HL-60 (cell line): Measurements from ENCODE around the gene MRPL21.

ENCODE experiments used
- DNase-seq, 2 experiments: peaks; one replicate each; pipeline ENCODE4 v3.0.0-alpha.2; 2010 to 2020; ENCODE audit warnings: low read depth in 1 of 2, low spot score in 1 of 2
- H3K27ac ChIP-seq: fragments of 250-450 bp; sonication (Bioruptor Pico); replicated peaks from 2 replicates; pipeline ENCODE4 v1.5.1; 2020; ENCODE audit warnings: mild to moderate bottlenecking, moderate library complexity
- H3K27me3 ChIP-seq: fragments of 250-450 bp; sonication (Bioruptor Pico); 2 replicates; pipeline ENCODE4 v1.5.1; 2021; ENCODE audit warnings: mild to moderate bottlenecking, moderate library complexity; ENCODE audit not compliant: insufficient read depth, poor library complexity, severe bottlenecking
- H3K4me3 ChIP-seq: replicated peaks from 2 replicates; pipeline ENCODE4 v1.5.1; 2011; ENCODE audit warnings: mild to moderate bottlenecking, control low read depth, low read length; ENCODE audit not compliant: insufficient read depth
- GABPA ChIP-seq: IDR thresholded peaks from 2 replicates; pipeline ENCODE4 v1.6.1; 2012; ENCODE audit warnings: low read depth
- POLR2AphosphoS5 ChIP-seq: IDR thresholded peaks from 2 replicates; pipeline ENCODE4 v1.6.1; 2012; ENCODE audit warnings: low read depth
- SPI1 ChIP-seq: IDR thresholded peaks from 2 replicates; pipeline ENCODE4 v1.6.1; 2012; ENCODE audit warnings: low read depth, mild to moderate bottlenecking, borderline replicate concordance
- TF ChIP-seq, protein P1 (sequence below): IDR thresholded peaks from one replicate; pipeline ENCODE4 v1.5.1; 2011; ENCODE audit warnings: low read length, control low read depth, inconsistent platforms; ENCODE audit not compliant: insufficient read depth
- TF ChIP-seq, protein P2 (sequence below): IDR thresholded peaks from 2 replicates; pipeline ENCODE4 v1.6.1; 2012; ENCODE audit warnings: low read depth; ENCODE audit not compliant: insufficient replicate concordance

The MRPL21 gene

DNA sequence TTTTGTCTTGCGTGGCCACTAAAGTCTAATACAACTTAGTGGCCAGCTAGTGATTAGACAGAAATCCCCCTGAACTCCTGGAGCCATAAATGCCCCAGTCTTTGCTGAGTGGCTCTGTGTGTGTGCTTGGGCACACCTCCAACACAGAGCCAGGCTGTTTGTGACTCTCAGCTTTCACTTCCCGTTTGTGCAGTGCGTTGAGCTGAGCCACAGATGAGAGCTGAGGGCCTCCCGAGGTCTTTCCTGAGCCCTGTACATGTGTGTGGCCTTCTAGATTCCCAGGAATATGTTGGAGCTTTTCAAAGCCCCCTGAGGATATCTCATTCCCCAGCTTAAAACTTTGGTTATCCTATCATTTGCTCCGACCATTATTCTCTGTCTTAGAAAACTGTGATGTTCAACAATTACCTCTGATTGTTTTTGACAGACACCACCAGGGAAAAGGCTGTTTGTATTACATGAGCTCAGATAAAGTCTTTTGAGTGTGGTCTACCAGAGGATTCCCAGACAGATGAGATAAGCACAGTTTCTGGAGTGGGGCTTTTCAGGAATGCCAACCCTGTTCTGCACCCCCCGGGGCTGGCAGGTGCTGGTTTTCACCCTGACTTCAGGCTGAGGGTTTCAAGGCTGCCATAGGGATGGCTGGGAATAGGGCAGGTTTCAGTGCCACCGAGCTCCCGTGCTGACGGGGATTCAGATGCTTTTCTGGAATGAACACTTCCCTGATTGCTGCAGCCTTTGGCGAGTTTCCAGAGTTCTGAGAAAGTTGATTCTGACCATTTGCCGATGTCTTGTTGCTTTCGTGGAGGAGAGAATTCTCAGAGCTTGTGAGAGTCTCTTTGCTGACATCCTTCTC is 23.9 kb upstream of the MRPL21 start:
- Histone ChIP-seq H3K27ac (no peak overlapping the region), H3K4me3 (no peak overlapping the region), H3K27me3 (no peaks in the 10 kb centered on the region)
- peak in 1 of 2 experiments; percentile 46 for DNase-seq
- TF ChIP-seq, protein P1, sequence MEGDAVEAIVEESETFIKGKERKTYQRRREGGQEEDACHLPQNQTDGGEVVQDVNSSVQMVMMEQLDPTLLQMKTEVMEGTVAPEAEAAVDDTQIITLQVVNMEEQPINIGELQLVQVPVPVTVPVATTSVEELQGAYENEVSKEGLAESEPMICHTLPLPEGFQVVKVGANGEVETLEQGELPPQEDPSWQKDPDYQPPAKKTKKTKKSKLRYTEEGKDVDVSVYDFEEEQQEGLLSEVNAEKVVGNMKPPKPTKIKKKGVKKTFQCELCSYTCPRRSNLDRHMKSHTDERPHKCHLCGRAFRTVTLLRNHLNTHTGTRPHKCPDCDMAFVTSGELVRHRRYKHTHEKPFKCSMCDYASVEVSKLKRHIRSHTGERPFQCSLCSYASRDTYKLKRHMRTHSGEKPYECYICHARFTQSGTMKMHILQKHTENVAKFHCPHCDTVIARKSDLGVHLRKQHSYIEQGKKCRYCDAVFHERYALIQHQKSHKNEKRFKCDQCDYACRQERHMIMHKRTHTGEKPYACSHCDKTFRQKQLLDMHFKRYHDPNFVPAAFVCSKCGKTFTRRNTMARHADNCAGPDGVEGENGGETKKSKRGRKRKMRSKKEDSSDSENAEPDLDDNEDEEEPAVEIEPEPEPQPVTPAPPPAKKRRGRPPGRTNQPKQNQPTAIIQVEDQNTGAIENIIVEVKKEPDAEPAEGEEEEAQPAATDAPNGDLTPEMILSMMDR, result no peak
- peak; percentile 88 for TF ChIP-seq SPI1

DNA sequence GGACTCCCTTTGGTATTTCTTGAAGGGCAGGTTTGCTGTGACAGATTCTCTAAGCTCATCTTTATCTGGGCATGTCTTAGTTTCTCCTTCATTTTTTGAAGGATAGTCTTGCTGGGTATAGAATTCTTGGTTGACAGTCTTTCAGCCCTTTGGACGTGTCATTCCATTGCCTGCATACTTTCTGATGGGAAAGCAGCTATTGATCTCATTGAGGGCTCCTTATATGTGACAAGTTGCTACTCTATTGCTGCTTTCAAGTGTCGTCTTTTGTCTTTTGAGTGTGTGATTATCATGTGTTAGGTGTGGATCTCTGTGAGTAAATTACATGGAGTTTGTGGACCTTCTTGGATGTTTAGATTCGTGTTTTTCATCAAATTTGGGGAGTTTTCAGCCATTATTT is 22.0 kb upstream of the MRPL21 start:
- Histone ChIP-seq H3K27ac (no peak overlapping the region), H3K27me3 (no peaks in the 10 kb centered on the region), H3K4me3 (no peak overlapping the region)
- TF ChIP-seq, protein P1, result no peak
- TF ChIP-seq POLR2AphosphoS5 (no peak), SPI1 (no peak), GABPA (no peak)
- TF ChIP-seq, protein P2, sequence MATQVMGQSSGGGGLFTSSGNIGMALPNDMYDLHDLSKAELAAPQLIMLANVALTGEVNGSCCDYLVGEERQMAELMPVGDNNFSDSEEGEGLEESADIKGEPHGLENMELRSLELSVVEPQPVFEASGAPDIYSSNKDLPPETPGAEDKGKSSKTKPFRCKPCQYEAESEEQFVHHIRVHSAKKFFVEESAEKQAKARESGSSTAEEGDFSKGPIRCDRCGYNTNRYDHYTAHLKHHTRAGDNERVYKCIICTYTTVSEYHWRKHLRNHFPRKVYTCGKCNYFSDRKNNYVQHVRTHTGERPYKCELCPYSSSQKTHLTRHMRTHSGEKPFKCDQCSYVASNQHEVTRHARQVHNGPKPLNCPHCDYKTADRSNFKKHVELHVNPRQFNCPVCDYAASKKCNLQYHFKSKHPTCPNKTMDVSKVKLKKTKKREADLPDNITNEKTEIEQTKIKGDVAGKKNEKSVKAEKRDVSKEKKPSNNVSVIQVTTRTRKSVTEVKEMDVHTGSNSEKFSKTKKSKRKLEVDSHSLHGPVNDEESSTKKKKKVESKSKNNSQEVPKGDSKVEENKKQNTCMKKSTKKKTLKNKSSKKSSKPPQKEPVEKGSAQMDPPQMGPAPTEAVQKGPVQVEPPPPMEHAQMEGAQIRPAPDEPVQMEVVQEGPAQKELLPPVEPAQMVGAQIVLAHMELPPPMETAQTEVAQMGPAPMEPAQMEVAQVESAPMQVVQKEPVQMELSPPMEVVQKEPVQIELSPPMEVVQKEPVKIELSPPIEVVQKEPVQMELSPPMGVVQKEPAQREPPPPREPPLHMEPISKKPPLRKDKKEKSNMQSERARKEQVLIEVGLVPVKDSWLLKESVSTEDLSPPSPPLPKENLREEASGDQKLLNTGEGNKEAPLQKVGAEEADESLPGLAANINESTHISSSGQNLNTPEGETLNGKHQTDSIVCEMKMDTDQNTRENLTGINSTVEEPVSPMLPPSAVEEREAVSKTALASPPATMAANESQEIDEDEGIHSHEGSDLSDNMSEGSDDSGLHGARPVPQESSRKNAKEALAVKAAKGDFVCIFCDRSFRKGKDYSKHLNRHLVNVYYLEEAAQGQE, result no peak
- DNase-seq, result no peak

DNA sequence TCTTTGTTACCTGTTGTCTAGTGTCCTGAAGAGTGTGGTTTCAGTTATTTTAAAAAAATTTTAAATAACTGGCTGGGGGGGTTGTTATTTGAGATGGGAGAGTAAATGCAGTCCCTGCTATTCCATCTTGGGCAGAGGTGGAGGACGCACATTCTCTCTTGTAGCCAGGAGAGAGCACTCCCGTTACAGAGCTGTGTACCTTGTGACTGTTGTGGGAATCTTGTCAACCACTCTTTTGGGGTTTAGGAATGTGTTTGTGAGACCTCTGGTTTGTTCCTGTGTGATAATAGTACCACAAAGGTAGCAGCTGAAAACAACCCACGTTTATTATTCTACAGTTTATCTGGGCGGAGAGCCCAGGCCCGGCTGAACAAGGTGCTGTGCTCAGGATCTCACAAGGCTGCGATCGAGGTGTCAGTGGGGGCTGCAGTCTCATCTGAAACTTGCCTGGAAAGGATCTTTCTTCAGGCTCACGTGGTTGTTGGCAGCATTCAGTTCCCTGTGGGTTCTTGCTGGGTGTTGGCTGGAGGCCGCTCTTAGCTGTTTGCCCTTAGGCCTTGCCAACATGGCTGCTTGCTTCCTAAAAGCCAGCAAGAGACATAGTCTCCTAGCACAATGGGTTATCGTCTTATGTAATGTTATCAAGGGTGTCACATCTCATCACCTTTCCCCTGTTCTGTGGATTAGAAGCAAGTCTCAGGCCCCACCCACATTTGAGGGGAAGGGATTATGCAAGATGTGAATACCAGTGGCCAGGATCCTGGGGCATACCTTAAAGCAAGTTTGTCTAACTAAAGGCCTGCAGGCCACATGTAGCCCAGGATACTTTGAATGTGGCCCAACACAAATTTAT is 20.7 kb upstream of the MRPL21 start:
- H3K4me3 ChIP-seq, result no peak overlapping the region
- no peak for TF ChIP-seq GABPA
- TF ChIP-seq SPI1, result no peak
- TF ChIP-seq, protein P1, result no peak
- TF ChIP-seq, protein P2, result no peak
- TF ChIP-seq POLR2AphosphoS5, result no peak
- no peaks in the 10 kb centered on the region for H3K27me3 ChIP-seq
- DNase-seq, result no peak
- no peak overlapping the region for H3K27ac ChIP-seq
